Fibroblast of lung (primary cell): ENCODE data around the gene PSMG4.

ENCODE experiments used
- CTCF ChIP-seq, 2 donors: IDR thresholded peaks in 1 of 2; conservative IDR thresholded peaks in 1 of 2; 1 replicate in 1 of 2; 2 replicates in 1 of 2; pipeline ENCODE4 v1.5.1; 2011 to 2012; ENCODE audit warnings: low read length in 2 of 2, control low read depth in 1 of 2, inconsistent platforms in 1 of 2, low read depth in 1 of 2, mild to moderate bottlenecking in 1 of 2
- EZH2 ChIP-seq: IDR thresholded peaks from 2 replicates; pipeline ENCODE4 v1.5.1; 2012; ENCODE audit warnings: low read length, control low read depth, mild to moderate bottlenecking; ENCODE audit errors: missing control alignments

GRCh38 chr6:3288711-3289663, 30.2 kb downstream of the PSMG4 start:
- TF ChIP-seq CTCF (conservative IDR thresholded peaks at IDR 0.05 in 1 of 2, IDR thresholded peaks at IDR 0.05 in 1 of 2; ENCODE audit: low read depth in 1 of 2, low read length in 2 of 2), result no peak
- no peak for TF ChIP-seq EZH2
